ENCODE results near the gene PRRG3.

The PRRG3 gene

DNA sequence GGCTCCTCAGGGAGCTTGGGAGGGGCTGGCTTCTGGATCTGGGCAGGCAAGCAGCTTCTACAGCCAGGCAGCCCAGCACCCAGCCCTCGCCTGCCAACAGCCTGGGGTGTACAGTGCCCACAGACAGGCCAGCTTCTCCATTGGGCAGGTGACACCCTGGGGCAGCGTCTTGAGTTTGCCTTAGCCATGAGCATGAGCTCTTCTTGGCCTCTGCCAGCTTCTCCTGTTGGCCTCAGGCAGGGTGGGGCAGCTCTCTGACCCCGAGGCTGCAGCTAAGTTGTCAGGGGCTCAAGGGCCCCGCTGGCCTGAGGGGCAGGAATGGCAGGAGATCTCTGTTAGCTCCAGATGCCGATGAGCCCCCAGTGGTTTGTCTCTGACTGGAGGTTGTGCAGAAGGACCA, 31.5 kb downstream of the PRRG3 start:
- Histone ChIP-seq H2BK120ac (ENCODE audit: insufficient read depth, low read length, poor library complexity) (no peak overlapping the region), H3K27ac (ENCODE audit: low read depth, low read length) (no peak overlapping the region), H3K9ac (ENCODE audit: low read length) (no peak overlapping the region), H3K18ac (ENCODE audit: low read length) (no peak overlapping the region), H2AFZ (ENCODE audit: insufficient read depth, low read length, poor library complexity) (no peak overlapping the region), H3K4ac (ENCODE audit: low read depth, low read length) (no peak overlapping the region), H3K4me3 (ENCODE audit: low read depth, low read length) (no peak overlapping the region), H2BK5ac (ENCODE audit: low read depth, low read length, poor library complexity) (no peak overlapping the region), H3K79me1 (ENCODE audit: low read length) (no peaks in the 10 kb centered on the region), H4K12ac (ENCODE audit: low read depth, low read length) (no peak overlapping the region), H3K36me3 (ENCODE audit: control insufficient read depth in 1 of 2, insufficient read depth in 2 of 2, low read length in 2 of 2) (no peaks in the 10 kb centered on the region), H3K27me3 (ENCODE audit: insufficient read depth, low read length) (no peaks in the 10 kb centered on the region), H2BK12ac (ENCODE audit: low read length) (no peak overlapping the region), H3K14ac (ENCODE audit: low read length) (no peak overlapping the region), H3K4me1 (ENCODE audit: control insufficient read depth in 1 of 2, insufficient read depth in 2 of 2, low read length in 2 of 2) (peaks cover 0 to 3% of the 10 kb centered on the region in 2 experiments), H2AK5ac (ENCODE audit: low read length) (no peak overlapping the region), H4K8ac (ENCODE audit: low read depth, low read length) (no peak overlapping the region), H4K91ac (ENCODE audit: low read depth, low read length) (no peak overlapping the region), H3K9me3 (ENCODE audit: insufficient read depth, low read depth, low read length) (no peaks in the 10 kb centered on the region), H3K4me2 (ENCODE audit: low read length) (no peak overlapping the region), H3K23ac (ENCODE audit: low read length) (no peak overlapping the region), H3K79me2 (ENCODE audit: control insufficient read depth, insufficient read depth, low read length, poor library complexity) (no peaks in the 10 kb centered on the region)
- no peak for DNase-seq
- WGBS (ENCODE audit: extremely low coverage, insufficient coverage, insufficient read length): no CpG with 5 or more reads among the region's 5 CpGs

DNA sequence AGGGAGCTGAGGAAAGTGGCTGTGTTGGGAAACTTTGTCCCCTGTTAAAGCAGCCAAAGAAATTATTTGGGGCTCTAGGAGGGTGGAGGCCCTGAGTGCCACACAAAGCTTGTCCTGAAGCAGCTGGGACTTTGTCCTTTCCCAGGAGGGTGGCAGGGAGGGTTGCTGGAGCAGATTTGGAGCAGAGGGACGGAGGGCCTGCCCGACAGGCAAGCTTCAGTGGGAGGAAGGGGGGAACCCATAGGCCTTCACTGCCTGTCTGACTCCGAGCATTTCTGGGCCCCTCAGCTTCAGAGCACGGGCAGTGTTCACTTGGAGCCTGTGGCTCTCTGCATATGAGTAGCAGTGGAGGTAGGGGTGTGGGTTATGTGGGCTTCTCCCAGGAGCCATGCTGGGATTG, 32.1 kb downstream of the PRRG3 start:
- H3K9ac ChIP-seq (ENCODE audit: low read length): no peak overlapping the region
- no peak overlapping the region for H4K12ac ChIP-seq (ENCODE audit: low read depth, low read length)
- H3K4me2 ChIP-seq (ENCODE audit: low read length): no peak overlapping the region
- no peak overlapping the region for H4K91ac ChIP-seq (ENCODE audit: low read depth, low read length)
- H3K36me3 ChIP-seq (ENCODE audit: control insufficient read depth in 1 of 2, insufficient read depth in 2 of 2, low read length in 2 of 2): no peaks in the 10 kb centered on the region
- H2BK120ac ChIP-seq (ENCODE audit: insufficient read depth, low read length, poor library complexity): no peak overlapping the region
- WGBS (ENCODE audit: extremely low coverage, insufficient coverage, insufficient read length): no CpG with 5 or more reads among the region's 4 CpGs
- no peak overlapping the region for H3K4me3 ChIP-seq (ENCODE audit: low read depth, low read length)
- H3K18ac ChIP-seq (ENCODE audit: low read length): no peak overlapping the region
- no peaks in the 10 kb centered on the region for H3K9me3 ChIP-seq (ENCODE audit: insufficient read depth, low read depth, low read length)
- H2BK5ac ChIP-seq (ENCODE audit: low read depth, low read length, poor library complexity): no peak overlapping the region
- no peaks in the 10 kb centered on the region for H3K79me1 ChIP-seq (ENCODE audit: low read length)
- no peak for DNase-seq
- H4K8ac ChIP-seq (ENCODE audit: low read depth, low read length): no peak overlapping the region
- no peak overlapping the region for H3K14ac ChIP-seq (ENCODE audit: low read length)
- H2AK5ac ChIP-seq (ENCODE audit: low read length): no peak overlapping the region
- no peaks in the 10 kb centered on the region for H3K27me3 ChIP-seq (ENCODE audit: insufficient read depth, low read length)
- no peak overlapping the region for H3K4ac ChIP-seq (ENCODE audit: low read depth, low read length)
- H3K79me2 ChIP-seq (ENCODE audit: control insufficient read depth, insufficient read depth, low read length, poor library complexity): no peaks in the 10 kb centered on the region
- H3K23ac ChIP-seq (ENCODE audit: low read length): no peak overlapping the region
- peaks cover 0 to 3% of the 10 kb centered on the region in 2 experiments for H3K4me1 ChIP-seq (ENCODE audit: control insufficient read depth in 1 of 2, insufficient read depth in 2 of 2, low read length in 2 of 2)
- no peak overlapping the region for H2BK12ac ChIP-seq (ENCODE audit: low read length)
- H3K27ac ChIP-seq (ENCODE audit: low read depth, low read length): no peak overlapping the region
- H2AFZ ChIP-seq (ENCODE audit: insufficient read depth, low read length, poor library complexity): no peak overlapping the region

- Histone ChIP-seq H3K4me3 (ENCODE audit: low read depth, low read length) (no peak overlapping the region), H3K27ac (ENCODE audit: low read depth, low read length) (no peak overlapping the region), H4K12ac (ENCODE audit: low read depth, low read length) (no peak overlapping the region), H4K91ac (ENCODE audit: low read depth, low read length) (no peak overlapping the region), H2BK120ac (ENCODE audit: insufficient read depth, low read length, poor library complexity) (no peak overlapping the region), H2BK12ac (ENCODE audit: low read length) (no peak overlapping the region), H3K4me1 (ENCODE audit: control insufficient read depth in 1 of 2, insufficient read depth in 2 of 2, low read length in 2 of 2) (no peaks in the 10 kb centered on the region), H3K27me3 (ENCODE audit: insufficient read depth, low read length) (no peaks in the 10 kb centered on the region), H3K4me2 (ENCODE audit: low read length) (no peak overlapping the region), H3K4ac (ENCODE audit: low read depth, low read length) (no peak overlapping the region), H3K9me3 (ENCODE audit: insufficient read depth, low read depth, low read length) (no peaks in the 10 kb centered on the region), H3K14ac (ENCODE audit: low read length) (no peak overlapping the region), H3K79me2 (ENCODE audit: control insufficient read depth, insufficient read depth, low read length, poor library complexity) (no peaks in the 10 kb centered on the region), H2AFZ (ENCODE audit: insufficient read depth, low read length, poor library complexity) (no peak overlapping the region), H4K8ac (ENCODE audit: low read depth, low read length) (no peak overlapping the region), H3K36me3 (ENCODE audit: control insufficient read depth in 1 of 2, insufficient read depth in 2 of 2, low read length in 2 of 2) (no peaks in the 10 kb centered on the region), H2AK5ac (ENCODE audit: low read length) (no peak overlapping the region), H3K79me1 (ENCODE audit: low read length) (no peaks in the 10 kb centered on the region), H3K9ac (ENCODE audit: low read length) (no peak overlapping the region), H3K18ac (ENCODE audit: low read length) (no peak overlapping the region), H3K23ac (ENCODE audit: low read length) (no peak overlapping the region), H2BK5ac (ENCODE audit: low read depth, low read length, poor library complexity) (no peak overlapping the region)
- no peak for DNase-seq
- WGBS (ENCODE audit: extremely low coverage, insufficient coverage, insufficient read length): no CpG with 5 or more reads among the region's 4 CpGs
Observed at GRCh38 chrX:151729056-151729725, 33.9 kb downstream of the PRRG3 start.

DNA sequence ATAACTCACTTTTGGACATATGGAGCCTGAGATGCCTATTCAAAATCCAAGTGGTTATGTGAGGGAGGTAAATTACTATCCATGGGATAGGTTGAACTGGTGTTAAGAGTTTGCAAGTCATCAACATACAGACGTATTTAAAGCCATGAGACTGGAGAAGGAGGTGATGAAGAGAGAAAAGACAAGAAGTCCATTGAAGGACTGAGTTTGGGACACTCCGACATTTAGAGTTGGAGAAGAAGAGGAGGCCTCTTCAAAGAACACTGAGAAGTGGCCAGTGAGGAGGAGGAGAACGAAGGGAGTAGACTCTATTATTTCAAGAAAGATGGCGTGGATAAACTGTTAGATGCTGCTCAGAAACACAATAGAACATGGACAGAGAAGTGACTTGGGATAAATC, 39.2 kb downstream of the PRRG3 start, which contains the start of gene CNGA2:
TSS of gene CNGA2 (plus strand) at position 301 of the 400 bp plus-strand sequence. CDS start 3,738 bp downstream, outside the sequence.
- no peaks in the 10 kb centered on the region for H3K4me1 ChIP-seq (ENCODE audit: control insufficient read depth in 1 of 2, insufficient read depth in 2 of 2, low read length in 2 of 2)
- no peak within 1 kb of the TSS for H3K23ac ChIP-seq (ENCODE audit: low read length)
- no CpG with 5 or more reads among the region's 4 CpGs for WGBS (ENCODE audit: extremely low coverage, insufficient coverage, insufficient read length)
- no peak within 1 kb of the TSS for H3K14ac ChIP-seq (ENCODE audit: low read length)
- no peaks in the 10 kb centered on the region for H3K9me3 ChIP-seq (ENCODE audit: insufficient read depth, low read depth, low read length)
- DNase-seq: no peak
- H4K91ac ChIP-seq (ENCODE audit: low read depth, low read length): no peak within 1 kb of the TSS
- H3K4me2 ChIP-seq (ENCODE audit: low read length): no peak within 1 kb of the TSS
- H2BK120ac ChIP-seq (ENCODE audit: insufficient read depth, low read length, poor library complexity): no peak within 1 kb of the TSS
- no peak within 1 kb of the TSS for H3K18ac ChIP-seq (ENCODE audit: low read length)
- H2BK12ac ChIP-seq (ENCODE audit: low read length): no peak within 1 kb of the TSS
- H3K4ac ChIP-seq (ENCODE audit: low read depth, low read length): no peak within 1 kb of the TSS
- no peaks in the 10 kb centered on the region for H3K27me3 ChIP-seq (ENCODE audit: insufficient read depth, low read length)
- no peaks in the 10 kb centered on the region for H3K79me2 ChIP-seq (ENCODE audit: control insufficient read depth, insufficient read depth, low read length, poor library complexity)
- H3K27ac ChIP-seq (ENCODE audit: low read depth, low read length): no peak within 1 kb of the TSS
- no peak within 1 kb of the TSS for H2AK5ac ChIP-seq (ENCODE audit: low read length)
- H3K4me3 ChIP-seq (ENCODE audit: low read depth, low read length): no peak within 1 kb of the TSS
- H3K36me3 ChIP-seq (ENCODE audit: control insufficient read depth in 1 of 2, insufficient read depth in 2 of 2, low read length in 2 of 2): no peaks in the 10 kb centered on the region
- no peaks in the 10 kb centered on the region for H3K79me1 ChIP-seq (ENCODE audit: low read length)
- H4K8ac ChIP-seq (ENCODE audit: low read depth, low read length): no peak within 1 kb of the TSS
- H4K12ac ChIP-seq (ENCODE audit: low read depth, low read length): no peak within 1 kb of the TSS
- H2BK5ac ChIP-seq (ENCODE audit: low read depth, low read length, poor library complexity): no peak within 1 kb of the TSS
- H3K9ac ChIP-seq (ENCODE audit: low read length): no peak within 1 kb of the TSS
- H2AFZ ChIP-seq (ENCODE audit: insufficient read depth, low read length, poor library complexity): no peak within 1 kb of the TSS

Data from trophoblast cell (in vitro differentiated cells and primary cell).